ENCODE measurements around the gene INO80B. TPM values are rescaled to one million over a fixed set of nuclear protein-coding genes. Genes with fewer than 3 reads are reported as not detected.
"Not testable (repeated sequence)": the region's sequence is repeated elsewhere in the genome, so short reads cannot be mapped to it uniquely, and the experiment has no call there.

The INO80B gene
- total RNA-seq, 2 experiments from 2014 or later = 29.0 to 30.9 TPM

- Mint-ChIP-seq H3K27ac (peak overlapping the region; percentile 99), H3K4me3 (peak overlapping the region; percentile 98), H3K36me3 (peaks cover 13% of the 10 kb centered on the region), H3K27me3 (peaks cover 5% of the 10 kb centered on the region), H3K4me1 (peaks cover 43% of the 10 kb centered on the region), H3K9me3 (no peaks in the 10 kb centered on the region)
- DNase-seq = peak; percentile 89
Observed at GRCh38 chr2:74457549-74458131, 2.8 kb downstream of the INO80B start.

DNA sequence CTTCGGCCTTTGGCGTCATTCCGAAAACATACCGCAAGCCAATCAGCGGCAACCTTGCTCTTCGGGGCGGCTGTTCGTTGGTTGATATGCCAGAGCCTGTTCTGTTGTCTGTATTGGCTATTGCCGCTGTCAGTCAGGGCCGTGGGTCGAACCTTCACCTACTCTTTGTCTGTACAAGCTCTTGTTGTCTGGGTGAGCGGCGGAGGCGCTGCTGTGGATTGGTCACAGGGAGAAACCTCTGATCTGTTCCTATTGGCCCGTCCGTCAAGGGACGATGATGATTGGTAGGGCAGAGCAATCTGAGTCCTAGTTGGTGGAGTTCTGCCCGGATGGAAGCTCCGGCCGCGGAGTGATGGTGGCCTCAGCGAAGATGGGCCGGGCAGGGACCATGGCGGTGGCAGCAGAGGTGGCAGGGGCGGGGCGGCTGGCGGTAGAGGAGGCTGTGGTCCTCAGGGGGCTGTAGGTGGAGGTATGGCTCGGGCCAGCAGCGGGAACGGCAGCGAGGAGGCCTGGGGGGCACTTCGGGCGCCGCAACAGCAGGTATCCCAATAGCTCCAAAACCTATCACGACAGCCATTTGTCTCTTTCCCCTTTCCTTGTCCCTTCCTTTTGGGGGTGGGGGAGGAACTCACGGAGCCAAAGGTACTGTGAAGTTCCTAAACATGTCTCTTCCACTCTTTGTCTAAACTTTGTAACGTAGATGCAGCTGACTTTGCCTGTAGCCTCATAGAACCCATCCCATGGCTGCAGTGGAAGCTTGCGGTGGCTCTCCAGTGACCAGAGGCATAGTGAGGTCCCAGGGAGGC is 3.4 kb downstream of the INO80B start, which contains the start of gene WBP1:
Gene WBP1 (plus strand): TSS at position 307 of the 806 bp plus-strand sequence. CDS start 165 bp downstream, at position 472.
- Mint-ChIP-seq H3K4me1 (peaks cover 46% of the 10 kb centered on the region), H3K27me3 (peaks cover 5% of the 10 kb centered on the region), H3K9me3 (no peaks in the 10 kb centered on the region)

GRCh38 chr2:74458938-74459363 is 4.1 kb downstream of the INO80B start:
- DNase-seq = no peak
- peak overlapping the region; percentile 99 for H3K27ac Mint-ChIP-seq
- peaks cover 5% of the 10 kb centered on the region for H3K27me3 Mint-ChIP-seq
- peaks cover 15% of the 10 kb centered on the region for H3K36me3 Mint-ChIP-seq
- H3K4me1 Mint-ChIP-seq = peaks cover 49% of the 10 kb centered on the region
- no peaks in the 10 kb centered on the region for H3K9me3 Mint-ChIP-seq
- H3K4me3 Mint-ChIP-seq = peak overlapping the region; percentile 98

More for the DNA sequence above, 3.4 kb downstream of the INO80B start, which contains the start of gene WBP1:
- Mint-ChIP-seq H3K4me3 (peak within 1 kb of the TSS; percentile 98), H3K27ac (peak within 1 kb of the TSS; percentile 99), H3K36me3 (peaks cover 13% of the 10 kb centered on the region)
- DNase-seq = peak; percentile 99

- H3K4me1 Mint-ChIP-seq = peaks cover 48% of the 10 kb centered on the region
Observed at GRCh38 chr2:74459503-74460118, 4.7 kb downstream of the INO80B start.

DNA sequence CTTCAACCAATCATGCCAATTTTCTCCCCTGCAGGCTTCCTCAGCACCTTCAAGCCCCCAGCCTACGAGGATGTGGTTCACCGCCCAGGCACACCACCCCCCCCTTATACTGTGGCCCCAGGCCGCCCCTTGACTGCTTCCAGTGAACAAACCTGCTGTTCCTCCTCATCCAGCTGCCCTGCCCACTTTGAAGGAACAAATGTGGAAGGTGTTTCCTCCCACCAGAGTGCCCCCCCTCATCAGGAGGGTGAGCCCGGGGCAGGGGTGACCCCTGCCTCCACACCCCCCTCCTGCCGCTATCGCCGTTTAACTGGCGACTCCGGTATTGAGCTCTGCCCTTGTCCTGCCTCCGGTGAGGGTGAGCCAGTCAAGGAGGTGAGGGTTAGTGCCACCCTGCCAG is 5.3 kb downstream of the INO80B start:
- peaks cover 14% of the 10 kb centered on the region for H3K36me3 Mint-ChIP-seq
- H3K27me3 Mint-ChIP-seq, DNase-seq, H3K9me3 Mint-ChIP-seq: not testable (repeated sequence)
- H3K4me1 Mint-ChIP-seq = peaks cover 47% of the 10 kb centered on the region
- peak overlapping the region; percentile 34 for H3K27ac Mint-ChIP-seq
- peak overlapping the region; percentile 98 for H3K4me3 Mint-ChIP-seq

More at GRCh38 chr2:74459503-74460118, 4.7 kb downstream of the INO80B start:
- H3K9me3 Mint-ChIP-seq, H3K27me3 Mint-ChIP-seq, DNase-seq, H3K27ac Mint-ChIP-seq: not testable (repeated sequence)
- Mint-ChIP-seq H3K4me3 (peak overlapping the region; percentile 98), H3K36me3 (peaks cover 17% of the 10 kb centered on the region)

GRCh38 chr2:74461187-74462053 is 6.5 kb downstream of the INO80B start:
- no peak overlapping the region for H3K27ac Mint-ChIP-seq
- H3K36me3 Mint-ChIP-seq = peaks cover 8% of the 10 kb centered on the region
- H3K9me3 Mint-ChIP-seq = no peaks in the 10 kb centered on the region
- peaks cover 5% of the 10 kb centered on the region for H3K27me3 Mint-ChIP-seq
- peaks cover 35% of the 10 kb centered on the region for H3K4me1 Mint-ChIP-seq
- DNase-seq = no peak
- H3K4me3 Mint-ChIP-seq = no peak overlapping the region

GRCh38 chr2:74462054-74462785 is 7.3 kb downstream of the INO80B start:
- peaks cover 5% of the 10 kb centered on the region for H3K27me3 Mint-ChIP-seq
- no peak overlapping the region for H3K27ac Mint-ChIP-seq
- no peak for DNase-seq
- no peak overlapping the region for H3K4me3 Mint-ChIP-seq
- peaks cover 6% of the 10 kb centered on the region for H3K36me3 Mint-ChIP-seq
- H3K9me3 Mint-ChIP-seq = no peaks in the 10 kb centered on the region
- H3K4me1 Mint-ChIP-seq = peaks cover 30% of the 10 kb centered on the region

DNA sequence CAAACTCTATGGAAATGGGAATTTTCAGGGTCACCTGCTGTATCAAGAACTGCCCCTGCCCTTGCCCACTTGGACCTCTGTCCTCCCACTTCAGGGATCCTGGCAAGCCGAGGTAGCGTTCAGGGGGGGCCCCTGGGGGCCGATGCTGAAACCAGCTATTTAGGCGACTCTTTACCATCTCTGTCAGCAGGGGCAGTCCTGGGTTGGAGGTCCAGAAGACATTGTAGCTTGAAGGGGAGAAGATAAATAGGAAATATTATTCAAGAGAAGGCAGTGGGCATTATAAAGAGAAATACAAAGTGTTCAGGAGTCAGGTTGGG is 7.9 kb downstream of the INO80B start:
- H3K4me3 Mint-ChIP-seq = no peak overlapping the region
- H3K27me3 Mint-ChIP-seq = peaks cover 5% of the 10 kb centered on the region
- no peaks in the 10 kb centered on the region for H3K9me3 Mint-ChIP-seq
- DNase-seq = no peak
- H3K4me1 Mint-ChIP-seq = peaks cover 30% of the 10 kb centered on the region
- no peak overlapping the region for H3K27ac Mint-ChIP-seq
- H3K36me3 Mint-ChIP-seq = peaks cover 4% of the 10 kb centered on the region

GRCh38 chr2:74464406-74464805 is 9.5 kb downstream of the INO80B start:
- DNase-seq = no peak
- Mint-ChIP-seq H3K36me3 (peaks cover 4% of the 10 kb centered on the region), H3K4me3 (peak overlapping the region; percentile 98), H3K9me3 (no peaks in the 10 kb centered on the region), H3K27me3 (no peaks in the 10 kb centered on the region), H3K27ac (peak overlapping the region; percentile 84), H3K4me1 (peaks cover 19% of the 10 kb centered on the region)

DNA sequence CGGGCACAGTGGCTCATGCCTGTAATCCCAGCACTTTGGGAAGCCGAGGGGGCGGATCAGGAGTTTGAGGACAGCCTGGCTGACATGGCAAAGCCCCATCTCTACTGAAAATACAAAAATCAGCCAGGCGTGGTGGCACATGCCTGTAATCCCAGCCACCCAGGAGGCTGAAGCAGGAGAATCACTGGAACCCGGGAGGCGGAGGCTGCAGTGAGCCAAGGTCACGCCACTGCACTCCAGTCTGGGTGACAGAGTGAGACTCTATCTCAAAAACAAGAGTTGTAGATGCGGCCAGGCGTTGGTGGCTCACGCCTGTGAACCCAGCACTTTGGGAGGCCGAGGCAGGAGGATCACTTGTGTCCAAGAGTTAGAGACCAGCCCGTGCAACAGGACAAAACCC is 15.9 kb downstream of the INO80B start:
- H3K4me1 Mint-ChIP-seq, H3K27me3 Mint-ChIP-seq, H3K9me3 Mint-ChIP-seq, DNase-seq: not testable (repeated sequence)
- Mint-ChIP-seq H3K36me3 (peaks cover 26% of the 10 kb centered on the region), H3K4me3 (peak overlapping the region; percentile 44), H3K27ac (peak overlapping the region; percentile 55)

GRCh38 chr2:74471332-74472065 is 16.6 kb downstream of the INO80B start:
- H3K4me3 Mint-ChIP-seq = peak overlapping the region; percentile 98
- no peaks in the 10 kb centered on the region for H3K27me3 Mint-ChIP-seq
- no peaks in the 10 kb centered on the region for H3K9me3 Mint-ChIP-seq
- peak overlapping the region; percentile 97 for H3K27ac Mint-ChIP-seq
- H3K4me1 Mint-ChIP-seq = peaks cover 9% of the 10 kb centered on the region
- H3K36me3 Mint-ChIP-seq = peaks cover 26% of the 10 kb centered on the region
- DNase-seq = no peak

GRCh38 chr2:74472086-74472944 is 17.4 kb downstream of the INO80B start, which contains the start of gene MRPL53:
TSS of gene MRPL53 (minus strand) at chr2:74472680. CDS start at chr2:74472660, 20 bp downstream.
- Mint-ChIP-seq H3K4me3 (peak within 1 kb of the TSS; percentile 98), H3K36me3 (peaks cover 29% of the 10 kb centered on the region), H3K9me3 (no peaks in the 10 kb centered on the region), H3K27ac (peak within 1 kb of the TSS; percentile 97), H3K4me1 (peaks cover 6% of the 10 kb centered on the region), H3K27me3 (no peaks in the 10 kb centered on the region)
- peak; percentile 95 for DNase-seq

GRCh38 chr2:74472945-74473258 is 18.0 kb downstream of the INO80B start:
- Mint-ChIP-seq H3K27me3 (no peaks in the 10 kb centered on the region), H3K36me3 (peaks cover 29% of the 10 kb centered on the region), H3K9me3 (no peaks in the 10 kb centered on the region), H3K27ac (peak overlapping the region; percentile 97), H3K4me3 (peak overlapping the region; percentile 98), H3K4me1 (peaks cover 6% of the 10 kb centered on the region)
- no peak for DNase-seq

Measured in activated naive CD8-positive, alpha-beta T cell treated with anti-CD3 and anti-CD28 coated beads for 36 hours (primary cell).